H9 (cell line): ENCODE data around the gene KIRREL3. TPM values are rescaled to one million over a fixed set of nuclear protein-coding genes. Genes with fewer than 3 reads are reported as not detected.
A peak's percentile ranks its signal among the peaks of the same experiment; 100 is the strongest.
"Not testable (repeated sequence)": the region's sequence is repeated elsewhere in the genome, so short reads cannot be mapped to it uniquely, and the experiment has no call there.

Experiments
- DNase-seq: peaks from one replicate; pipeline ENCODE4 v3.0.0-alpha.2; 2017
- H2AFZ ChIP-seq: one replicate; pipeline ENCODE4 v1.6.1; 2013; ENCODE audit warnings: mild to moderate bottlenecking, low read length, control low read depth, moderate library complexity
- H2AK5ac ChIP-seq: 2 replicates; pipeline ENCODE4 v1.6.1; 2013; ENCODE audit warnings: low read length, control low read depth, mixed read lengths; ENCODE audit not compliant: insufficient read length
- H2BK120ac ChIP-seq: one replicate; pipeline ENCODE4 v1.6.1; 2013; ENCODE audit warnings: low read depth, mild to moderate bottlenecking, low read length, control low read depth, inconsistent platforms; ENCODE audit not compliant: poor library complexity, severe bottlenecking
- H2BK12ac ChIP-seq: 2 replicates; pipeline ENCODE4 v1.6.1; 2013; ENCODE audit warnings: low read length, control low read depth, mixed read lengths, low read depth; ENCODE audit not compliant: insufficient read length
- H2BK15ac ChIP-seq: 2 replicates; pipeline ENCODE4 v1.6.1; 2013; ENCODE audit warnings: low read depth, low read length, control low read depth
- H2BK20ac ChIP-seq: one replicate; pipeline ENCODE4 v1.6.1; 2013; ENCODE audit warnings: low read depth, mild to moderate bottlenecking, low read length, control low read depth, inconsistent platforms; ENCODE audit not compliant: poor library complexity, severe bottlenecking
- H2BK5ac ChIP-seq: 2 replicates; pipeline ENCODE4 v1.6.1; 2013; ENCODE audit warnings: low read length, control low read depth, mixed read lengths; ENCODE audit not compliant: insufficient read length
- H3K14ac ChIP-seq: 2 replicates; pipeline ENCODE4 v1.6.1; 2013; ENCODE audit warnings: low read length, control low read depth; ENCODE audit not compliant: insufficient read depth
- H3K18ac ChIP-seq: 2 replicates; pipeline ENCODE4 v1.6.1; 2013; ENCODE audit warnings: low read depth, mild to moderate bottlenecking, mixed read lengths, low read length, control low read depth; ENCODE audit not compliant: insufficient read length
- H3K23ac ChIP-seq: 2 replicates; pipeline ENCODE4 v1.6.1; 2013; ENCODE audit warnings: low read length, control low read depth, mixed read lengths, low read depth; ENCODE audit not compliant: insufficient read length
- H3K23me2 ChIP-seq: 2 replicates; pipeline ENCODE4 v1.6.1; 2013; ENCODE audit warnings: low read depth, mild to moderate bottlenecking, mixed read lengths, low read length, control low read depth; ENCODE audit not compliant: insufficient read length, poor library complexity, severe bottlenecking
- H3K27ac ChIP-seq: 2 replicates; pipeline ENCODE4 v1.5.1; 2013; ENCODE audit warnings: low read length, control low read depth, mixed read lengths, low read depth; ENCODE audit not compliant: insufficient read length
- H3K27me3 ChIP-seq: 2 replicates; pipeline ENCODE4 v1.6.1; 2013; ENCODE audit warnings: low read length, control low read depth, inconsistent platforms; ENCODE audit not compliant: insufficient read depth
- H3K4ac ChIP-seq: 2 replicates; pipeline ENCODE4 v1.6.1; 2013; ENCODE audit warnings: low read depth, mild to moderate bottlenecking, control low read depth, inconsistent platforms, low read length, moderate library complexity
- H3K4me1 ChIP-seq: 2 replicates; pipeline ENCODE4 v1.6.1; 2013; ENCODE audit warnings: low read length, control low read depth, inconsistent platforms; ENCODE audit not compliant: insufficient read depth
- H3K4me2 ChIP-seq: 2 replicates; pipeline ENCODE4 v1.6.1; 2013; ENCODE audit warnings: low read length, control low read depth, mixed read lengths; ENCODE audit not compliant: insufficient read length, insufficient read depth
- H3K56ac ChIP-seq: 2 replicates; pipeline ENCODE4 v1.6.1; 2013; ENCODE audit warnings: low read depth, mild to moderate bottlenecking, mixed read lengths, low read length, control low read depth; ENCODE audit not compliant: insufficient read length
- H3K79me1 ChIP-seq: 2 replicates; pipeline ENCODE4 v1.6.1; 2013; ENCODE audit warnings: low read depth, mild to moderate bottlenecking, moderate library complexity, low read length, control low read depth, inconsistent platforms; ENCODE audit not compliant: insufficient read depth, poor library complexity, severe bottlenecking
- H3K79me2 ChIP-seq: 2 replicates; pipeline ENCODE4 v1.6.1; 2013; ENCODE audit warnings: low read length, control low read depth, inconsistent platforms; ENCODE audit not compliant: insufficient read depth
- H3K9ac ChIP-seq: 2 replicates; pipeline ENCODE4 v1.6.1; 2013; ENCODE audit warnings: low read length, control low read depth, mixed read lengths; ENCODE audit not compliant: insufficient read length; ENCODE audit errors: extremely low read depth
- H3K9me3 ChIP-seq: one replicate; pipeline ENCODE4 v1.6.1; 2013; ENCODE audit warnings: low read depth, low read length, inconsistent platforms; ENCODE audit not compliant: control insufficient read depth
- H3T11ph ChIP-seq: one replicate; pipeline ENCODE4 v1.6.1; 2013; ENCODE audit warnings: mild to moderate bottlenecking, low read length, control low read depth, inconsistent platforms
- H4K20me1 ChIP-seq: one replicate; pipeline ENCODE4 v1.6.1; 2013; ENCODE audit not compliant: control insufficient read depth, insufficient read length, insufficient read depth
- H4K5ac ChIP-seq: 2 replicates; pipeline ENCODE4 v1.6.1; 2013; ENCODE audit warnings: low read depth, mild to moderate bottlenecking, mixed read lengths, low read length, control low read depth; ENCODE audit not compliant: insufficient read length
- H4K8ac ChIP-seq: replicated peaks from 2 replicates; pipeline ENCODE4 v1.6.1; 2013; ENCODE audit warnings: low read length, control low read depth, mixed read lengths, low read depth; ENCODE audit not compliant: insufficient read length
- H4K91ac ChIP-seq: 2 replicates; pipeline ENCODE4 v1.6.1; 2013; ENCODE audit warnings: low read depth, mild to moderate bottlenecking, moderate library complexity, mixed read lengths, low read length, control low read depth; ENCODE audit not compliant: insufficient read length
- H3K27ac Mint-ChIP-seq, 3 experiments: 2 replicates in 2 of 3; 3 replicates in 1 of 3; pipeline ENCODE4 v1.8.0; 2020 to 2021; ENCODE audit warnings: mixed read lengths in 3 of 3, mild to moderate bottlenecking in 1 of 3, moderate library complexity in 1 of 3
- H3K27me3 Mint-ChIP-seq: 2 replicates; pipeline ENCODE4 v1.8.0; 2021; ENCODE audit warnings: low read depth, mild to moderate bottlenecking, moderate library complexity, mixed read lengths
- H3K36me3 Mint-ChIP-seq, 3 experiments: 2 replicates in 2 of 3; 3 replicates in 1 of 3; pipeline ENCODE4 v1.8.0; 2020 to 2021; ENCODE audit warnings: low read depth in 3 of 3, mixed read lengths in 3 of 3; ENCODE audit not compliant: insufficient read depth in 1 of 3
- H3K4me1 Mint-ChIP-seq, 2 experiments: 2 replicates each; pipeline ENCODE4 v1.8.0; 2020; ENCODE audit warnings: mixed read lengths in 2 of 2
- H3K4me3 Mint-ChIP-seq, 2 experiments: 2 replicates in 1 of 2; 3 replicates in 1 of 2; pipeline ENCODE4 v1.8.0; 2020 to 2021; ENCODE audit warnings: mild to moderate bottlenecking in 2 of 2, mixed read lengths in 2 of 2, moderate library complexity in 1 of 2
- H3K9me3 Mint-ChIP-seq, 2 experiments: 2 replicates in 1 of 2; 3 replicates in 1 of 2; pipeline ENCODE4 v1.8.0; 2020; ENCODE audit warnings: mild to moderate bottlenecking in 2 of 2, mixed read lengths in 2 of 2, moderate library complexity in 1 of 2
- WGBS: extraction: QIAGEN DNeasy Blood & Tissue Kit; methylation state at CpG from one replicate; pipeline ENCODE4 v1.1.7; 2013; ENCODE audit warnings: missing lambda C conversion rate, low lambda C conversion rate, mixed read lengths; ENCODE audit not compliant: insufficient read length; ENCODE audit errors: extremely low coverage; 5-methylcytosine and 5-hydroxymethylcytosine counted together
- total RNA-seq: library from RNA; stranded (reverse); gene quantifications from 2 replicates; pipeline ENCODE4 v1.2.1, GENCODE V29; 2021
- TF ChIP-seq, protein P1 (sequence below): fragments of 200-600 bp; sonication (generic); conservative IDR thresholded peaks from 3 replicates; pipeline ENCODE4 v1.8.0; 2021; ENCODE audit warnings: antibody characterized with exemption, mild to moderate bottlenecking

The KIRREL3 gene
- total RNA-seq, 1 experiment from 2014 or later = 0.17 TPM

DNA sequence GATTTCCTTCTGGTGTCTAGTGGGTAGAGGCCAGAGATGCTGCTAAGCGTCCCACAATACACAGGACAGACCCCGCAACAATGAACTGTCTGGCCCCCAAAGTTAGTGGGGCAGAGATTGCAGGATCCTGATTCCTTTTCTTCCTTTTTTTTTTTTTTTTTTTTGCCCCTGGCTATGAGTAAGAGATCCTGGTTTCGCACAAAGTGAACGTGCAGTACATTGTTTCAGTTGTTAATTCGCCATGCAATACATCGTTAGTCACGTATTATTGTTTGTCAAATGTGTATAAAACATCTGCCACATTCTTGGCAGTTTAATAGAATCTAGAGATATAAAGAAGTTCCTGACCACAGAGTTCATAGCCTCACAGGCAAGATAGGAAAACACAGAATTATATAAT, 624.8 kb downstream of the KIRREL3 start:
- Histone ChIP-seq H3K9me3 (no peaks in the 10 kb centered on the region), H4K8ac (no peak overlapping the region), H3K23ac (no peak overlapping the region), H4K20me1 (peaks cover 3% of the 10 kb centered on the region), H2BK20ac (no peak overlapping the region), H3K9ac (no peak overlapping the region), H3K23me2 (no peaks in the 10 kb centered on the region), H4K5ac (no peak overlapping the region), H3K27me3 (no peaks in the 10 kb centered on the region), H3K4ac (no peak overlapping the region), H4K91ac (no peak overlapping the region), H3K27ac (no peak overlapping the region), H3K14ac (no peak overlapping the region), H3K4me2 (no peak overlapping the region), H2AK5ac (no peak overlapping the region), H2BK15ac (no peak overlapping the region), H3K79me1 (peaks cover 3% of the 10 kb centered on the region), H3K18ac (no peak overlapping the region), H3K79me2 (peaks cover 2% of the 10 kb centered on the region; the same call in 1 of the 2 replicates), H3T11ph (no peak overlapping the region), H2AFZ (no peak overlapping the region), H2BK5ac (no peak overlapping the region), H2BK120ac (no peak overlapping the region), H2BK12ac (no peak overlapping the region), H3K4me1 (no peaks in the 10 kb centered on the region), H3K56ac (no peak overlapping the region)
- no peak overlapping the region for H3K4me3 Mint-ChIP-seq
- peaks cover under 1 to 11% of the 10 kb centered on the region in 2 experiments; a peak in 3 of 4 replicates for H3K4me1 Mint-ChIP-seq
- no CpG with 5 or more reads among the region's 7 CpGs for WGBS
- H3K9me3 Mint-ChIP-seq = no peaks in the 10 kb centered on the region
- no peaks in the 10 kb centered on the region; a peak in 1 of 7 replicates for H3K36me3 Mint-ChIP-seq
- DNase-seq = no peak
- no peak overlapping the region for H3K27ac Mint-ChIP-seq
- no peaks in the 10 kb centered on the region; the same call in 1 of the 2 replicates for H3K27me3 Mint-ChIP-seq
- TF ChIP-seq, protein P1, sequence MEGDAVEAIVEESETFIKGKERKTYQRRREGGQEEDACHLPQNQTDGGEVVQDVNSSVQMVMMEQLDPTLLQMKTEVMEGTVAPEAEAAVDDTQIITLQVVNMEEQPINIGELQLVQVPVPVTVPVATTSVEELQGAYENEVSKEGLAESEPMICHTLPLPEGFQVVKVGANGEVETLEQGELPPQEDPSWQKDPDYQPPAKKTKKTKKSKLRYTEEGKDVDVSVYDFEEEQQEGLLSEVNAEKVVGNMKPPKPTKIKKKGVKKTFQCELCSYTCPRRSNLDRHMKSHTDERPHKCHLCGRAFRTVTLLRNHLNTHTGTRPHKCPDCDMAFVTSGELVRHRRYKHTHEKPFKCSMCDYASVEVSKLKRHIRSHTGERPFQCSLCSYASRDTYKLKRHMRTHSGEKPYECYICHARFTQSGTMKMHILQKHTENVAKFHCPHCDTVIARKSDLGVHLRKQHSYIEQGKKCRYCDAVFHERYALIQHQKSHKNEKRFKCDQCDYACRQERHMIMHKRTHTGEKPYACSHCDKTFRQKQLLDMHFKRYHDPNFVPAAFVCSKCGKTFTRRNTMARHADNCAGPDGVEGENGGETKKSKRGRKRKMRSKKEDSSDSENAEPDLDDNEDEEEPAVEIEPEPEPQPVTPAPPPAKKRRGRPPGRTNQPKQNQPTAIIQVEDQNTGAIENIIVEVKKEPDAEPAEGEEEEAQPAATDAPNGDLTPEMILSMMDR = no peak

DNA sequence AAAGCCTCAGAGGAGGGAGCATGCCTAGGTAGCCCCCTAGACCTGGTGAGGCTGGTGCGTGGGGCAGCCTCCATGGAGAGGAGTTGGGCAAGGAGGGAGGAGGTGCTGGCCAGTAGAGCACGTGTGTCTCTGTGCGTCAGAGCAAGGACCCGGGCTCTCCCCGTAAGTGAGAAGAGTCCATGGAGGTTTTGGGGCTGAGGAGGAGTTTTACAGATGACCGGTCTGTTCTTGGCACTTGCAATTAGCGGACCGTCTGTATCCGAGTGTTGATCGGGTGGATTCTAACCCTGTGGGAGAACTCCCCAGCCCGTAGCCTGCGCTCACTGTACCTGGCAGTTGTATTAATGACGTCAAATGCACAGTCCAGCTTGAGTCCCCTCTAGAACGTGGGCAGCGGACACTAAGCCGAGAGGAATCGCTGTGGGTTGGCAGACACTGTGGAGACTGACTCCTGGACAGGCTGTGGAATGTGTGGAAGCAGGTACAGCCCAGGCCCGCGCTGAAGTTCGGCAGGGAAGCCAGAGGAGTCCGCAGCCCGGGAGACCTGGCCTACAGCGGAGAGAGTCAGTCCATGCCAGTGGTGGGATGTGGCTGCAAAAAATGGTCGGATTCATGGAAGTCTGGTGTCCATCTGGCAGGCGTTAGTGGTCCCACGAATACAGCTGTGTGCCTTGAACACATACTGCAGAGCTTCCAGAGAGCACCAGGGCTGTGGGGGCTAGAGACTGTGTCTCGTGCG, 625.8 kb downstream of the KIRREL3 start:
- H3K36me3 Mint-ChIP-seq = not testable (repeated sequence)

More for the DNA sequence above, 625.8 kb downstream of the KIRREL3 start:
- H3K79me2 ChIP-seq, H4K20me1 ChIP-seq, H3K79me1 ChIP-seq, H3K18ac ChIP-seq, H3K27ac ChIP-seq, H2AFZ ChIP-seq, H2BK20ac ChIP-seq, H3K56ac ChIP-seq, H3K4me2 ChIP-seq, H3K27me3 Mint-ChIP-seq, H2BK120ac ChIP-seq, H2BK5ac ChIP-seq, H3K14ac ChIP-seq, H4K8ac ChIP-seq, H3K9me3 ChIP-seq, H3K23me2 ChIP-seq, DNase-seq, H2BK12ac ChIP-seq, H3K27me3 ChIP-seq, H3K9ac ChIP-seq, H2AK5ac ChIP-seq, H3K4me1 ChIP-seq, H3T11ph ChIP-seq, H4K91ac ChIP-seq, H3K4ac ChIP-seq, H2BK15ac ChIP-seq, H3K4me3 Mint-ChIP-seq, H4K5ac ChIP-seq, H3K23ac ChIP-seq, H3K9me3 Mint-ChIP-seq: not testable (repeated sequence)
- Mint-ChIP-seq H3K4me1 (peaks cover under 1 to 11% of the 10 kb centered on the region in 2 experiments; a peak in 3 of 4 replicates), H3K27ac (peak overlapping the region; percentile 38 to 79 (median 71); a peak in 4 of 7 replicates)
- no CpG with 5 or more reads among the region's 28 CpGs for WGBS
